AG08396 (cell line): Measurements from ENCODE around the gene MSRB3.

Source experiments
- DNase-seq: peaks from one replicate; pipeline ENCODE4 v3.0.0; 2012; ENCODE audit warnings: low spot score, mixed read lengths

MSRB3 gene

GRCh38 chr12:65500091-65500900 lies 221.8 kb downstream of the MSRB3 start:
- DNase-seq = no peak

GRCh38 chr12:65501093-65501621 lies 222.7 kb downstream of the MSRB3 start:
- no peak for DNase-seq

- no peak for DNase-seq
Observed at GRCh38 chr12:65501935-65502334, 223.5 kb downstream of the MSRB3 start.

DNA sequence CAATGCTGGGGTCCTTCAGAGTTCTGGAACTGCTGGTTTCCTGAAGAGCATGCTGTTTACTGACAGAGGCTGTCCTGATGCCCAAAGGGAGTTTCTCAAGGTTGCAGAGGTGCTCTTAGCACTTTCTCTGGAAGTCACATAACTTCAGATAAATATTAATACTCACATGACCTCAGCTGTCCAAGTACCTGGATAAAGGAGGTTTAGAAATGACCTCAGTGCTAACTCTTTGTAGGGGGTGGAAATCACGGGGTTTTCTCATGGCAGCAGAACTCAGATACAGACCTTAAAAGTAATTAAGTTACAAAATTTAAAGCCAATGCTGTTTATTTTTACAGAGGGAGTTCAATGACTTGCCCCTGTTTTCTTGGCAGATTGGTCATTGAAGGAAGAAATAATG lies 225.9 kb downstream of the MSRB3 start:
- DNase-seq = no peak

DNA sequence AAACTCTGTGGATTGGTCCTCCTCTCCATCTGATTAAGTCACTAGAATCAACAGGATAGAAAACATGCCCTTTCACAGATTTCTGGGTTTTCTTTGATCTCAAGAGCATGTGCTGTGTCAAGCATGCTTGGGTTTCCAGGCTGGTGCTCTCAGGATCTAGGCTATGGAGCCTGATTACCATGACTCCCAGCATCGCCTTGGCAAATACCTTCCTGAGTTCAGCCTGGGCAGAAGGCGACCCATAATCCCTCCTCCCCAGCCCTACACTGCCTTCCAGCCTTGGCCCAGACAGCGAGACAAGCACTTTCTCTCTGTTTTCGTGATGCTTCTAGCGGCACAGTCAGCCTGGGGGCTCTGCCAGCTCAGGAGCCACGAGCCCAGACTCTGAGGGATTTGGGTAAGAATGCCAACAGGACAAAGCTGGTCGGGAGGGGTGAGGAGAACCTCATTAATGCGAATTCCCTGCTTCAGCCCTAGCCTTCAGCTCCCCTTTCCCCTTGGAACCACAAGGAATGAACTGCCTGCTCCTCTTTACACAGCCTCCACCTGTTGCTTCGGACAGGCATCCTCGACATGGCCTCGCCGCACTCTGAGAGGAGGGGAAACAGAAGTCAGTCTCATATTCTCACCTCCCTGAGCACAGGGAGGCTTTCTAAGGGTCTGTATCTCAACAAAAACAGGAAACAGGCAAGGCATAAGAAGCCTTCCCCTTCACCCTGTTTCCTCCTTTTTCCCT lies 227.1 kb downstream of the MSRB3 start:
- DNase-seq = no peak

DNA sequence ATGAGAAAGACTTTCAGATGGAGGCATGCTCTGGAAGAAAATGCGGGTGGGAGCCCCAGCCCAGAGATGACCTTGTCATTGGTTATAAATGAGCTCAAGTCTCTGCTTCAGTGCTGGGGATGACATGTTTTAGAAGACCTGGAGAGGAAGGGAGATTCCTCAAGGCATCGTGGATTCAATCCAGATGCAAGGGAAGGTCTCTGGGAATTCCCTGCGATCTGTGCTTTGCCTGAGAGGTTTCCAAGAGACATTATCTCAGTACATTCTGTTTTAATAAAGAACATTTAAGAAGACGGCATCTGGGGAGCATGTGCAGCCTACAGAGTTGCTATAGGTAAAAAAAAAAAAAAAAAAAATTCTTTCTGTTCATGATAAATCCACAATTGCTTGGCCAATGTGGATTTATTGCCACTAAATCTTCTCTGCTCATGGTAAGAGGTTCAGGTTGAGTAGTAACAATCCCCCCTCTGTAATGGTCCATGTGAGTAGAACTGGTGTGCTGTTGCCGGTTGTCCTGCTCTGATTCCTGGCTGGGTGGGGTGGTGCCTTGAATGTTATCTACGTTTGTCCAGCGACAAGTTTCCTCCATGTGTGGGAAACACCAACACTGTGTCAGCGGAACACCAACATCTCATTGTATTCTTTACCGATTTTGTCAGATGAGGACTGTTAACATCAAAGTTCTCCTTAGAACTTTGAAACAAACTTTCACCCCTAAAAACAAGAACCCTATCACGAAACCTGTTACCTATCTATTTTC lies 230.0 kb downstream of the MSRB3 start:
- no peak for DNase-seq

GRCh38 chr12:65510007-65510406 lies 231.5 kb downstream of the MSRB3 start:
- no peak for DNase-seq

GRCh38 chr12:65510584-65511050 lies 232.1 kb downstream of the MSRB3 start:
- DNase-seq = no peak

- DNase-seq = no peak
Observed at GRCh38 chr12:65511134-65511834, 232.8 kb downstream of the MSRB3 start.

GRCh38 chr12:65511912-65512311 lies 233.4 kb downstream of the MSRB3 start:
- no peak for DNase-seq
